ENCODE data around the gene CDCA3.

GRCh38 chr12:6824085-6824775 is 26.9 kb downstream of the CDCA3 start:
- TF ChIP-seq CTCF (conservative IDR thresholded peaks at IDR 0.05; ENCODE audit: low read depth in 2 of 2) (no peak; a peak in 1 of 4 replicates), POLR2AphosphoS5 (IDR thresholded peaks at IDR 0.05; ENCODE audit: low read depth) (no peak), REST (IDR thresholded peaks at IDR 0.05; ENCODE audit: unreplicated experiment) (no peak), EZH2 (IDR thresholded peaks at IDR 0.05; ENCODE audit: low read depth, unreplicated experiment) (no peak), EZH2phosphoT487 (IDR thresholded peaks at IDR 0.05; ENCODE audit: unreplicated experiment) (no peak), JUNB (IDR thresholded peaks at IDR 0.05; ENCODE audit: unreplicated experiment) (no peak), ZNF114 (CRISPR knock-in tag; IDR thresholded peaks at IDR 0.05) (no peak), CREB1 (CRISPR knock-in tag; IDR thresholded peaks at IDR 0.05; ENCODE audit: low read depth) (no peak), NANOG (IDR thresholded peaks at IDR 0.05; ENCODE audit: borderline replicate concordance) (no peak), STAT1 (IDR thresholded peaks at IDR 0.05; ENCODE audit: unreplicated experiment) (no peak)

Measured in GM23338 (cell line).